Superior temporal gyrus (tissue), 1 donor: ENCODE measurements around the gene CACNA1B.

Experiments
- DNase-seq: peaks from one replicate; pipeline ENCODE4 v3.0.0-alpha.2; 2016; ENCODE audit errors: extremely low spot score

CACNA1B gene

GRCh38 chr9:137919649-137920141 is 42.1 kb downstream of the CACNA1B start:
- no peak for DNase-seq

GRCh38 chr9:137920753-137921152 is 43.2 kb downstream of the CACNA1B start:
- DNase-seq = peak; percentile 56

- DNase-seq = no peak
Observed at GRCh38 chr9:137924169-137924568, 46.6 kb downstream of the CACNA1B start.

GRCh38 chr9:137924761-137925369 is 47.3 kb downstream of the CACNA1B start:
- DNase-seq = no peak

GRCh38 chr9:137943655-137944054 is 66.1 kb downstream of the CACNA1B start:
- DNase-seq = no peak

- no peak for DNase-seq
Observed at GRCh38 chr9:137945581-137945980, 68.0 kb downstream of the CACNA1B start.

- no peak for DNase-seq
Observed at GRCh38 chr9:137946993-137947392, 69.4 kb downstream of the CACNA1B start.

- DNase-seq = no peak
Observed at GRCh38 chr9:137948642-137949041, 71.1 kb downstream of the CACNA1B start.

GRCh38 chr9:137949260-137949659 is 71.7 kb downstream of the CACNA1B start:
- DNase-seq = no peak

GRCh38 chr9:137951107-137951506 is 73.5 kb downstream of the CACNA1B start:
- no peak for DNase-seq

- DNase-seq = no peak
Observed at GRCh38 chr9:137951597-137952490, 74.3 kb downstream of the CACNA1B start.

- DNase-seq = no peak
Observed at GRCh38 chr9:137952976-137953666, 75.5 kb downstream of the CACNA1B start.

- no peak for DNase-seq
Observed at GRCh38 chr9:137953683-137954438, 76.3 kb downstream of the CACNA1B start.

GRCh38 chr9:137955224-137955570 is 77.6 kb downstream of the CACNA1B start:
- DNase-seq = no peak

GRCh38 chr9:137955586-137955985 is 78.0 kb downstream of the CACNA1B start:
- DNase-seq = no peak

GRCh38 chr9:137956039-137956438 is 78.5 kb downstream of the CACNA1B start:
- no peak for DNase-seq

- DNase-seq = no peak
Observed at GRCh38 chr9:137956688-137957385, 79.3 kb downstream of the CACNA1B start.

GRCh38 chr9:137959641-137960411 is 82.2 kb downstream of the CACNA1B start:
- DNase-seq = no peak

- no peak for DNase-seq
Observed at GRCh38 chr9:137960496-137960895, 82.9 kb downstream of the CACNA1B start.

GRCh38 chr9:137963525-137963924 is 85.9 kb downstream of the CACNA1B start:
- no peak for DNase-seq
